Measurements from ENCODE around the gene HJURP.

The HJURP gene

GRCh38 chr2:233831861-233832260 is 22.5 kb downstream of the HJURP start:
- H3K27ac ChIP-seq (replicated peaks) = no peak overlapping the region
- DNase-seq (ENCODE audit: low read depth in 1 of 2, low spot score in 1 of 2) = no peak
- H3K27me3 ChIP-seq (ENCODE audit: insufficient read depth, poor library complexity, severe bottlenecking) = no peaks in the 10 kb centered on the region
- TF ChIP-seq SPI1 (IDR thresholded peaks at IDR 0.05; ENCODE audit: borderline replicate concordance, low read depth) (no peak), GABPA (IDR thresholded peaks at IDR 0.05; ENCODE audit: low read depth) (no peak), POLR2AphosphoS5 (IDR thresholded peaks at IDR 0.05; ENCODE audit: low read depth) (no peak)
- TF ChIP-seq, protein P1, sequence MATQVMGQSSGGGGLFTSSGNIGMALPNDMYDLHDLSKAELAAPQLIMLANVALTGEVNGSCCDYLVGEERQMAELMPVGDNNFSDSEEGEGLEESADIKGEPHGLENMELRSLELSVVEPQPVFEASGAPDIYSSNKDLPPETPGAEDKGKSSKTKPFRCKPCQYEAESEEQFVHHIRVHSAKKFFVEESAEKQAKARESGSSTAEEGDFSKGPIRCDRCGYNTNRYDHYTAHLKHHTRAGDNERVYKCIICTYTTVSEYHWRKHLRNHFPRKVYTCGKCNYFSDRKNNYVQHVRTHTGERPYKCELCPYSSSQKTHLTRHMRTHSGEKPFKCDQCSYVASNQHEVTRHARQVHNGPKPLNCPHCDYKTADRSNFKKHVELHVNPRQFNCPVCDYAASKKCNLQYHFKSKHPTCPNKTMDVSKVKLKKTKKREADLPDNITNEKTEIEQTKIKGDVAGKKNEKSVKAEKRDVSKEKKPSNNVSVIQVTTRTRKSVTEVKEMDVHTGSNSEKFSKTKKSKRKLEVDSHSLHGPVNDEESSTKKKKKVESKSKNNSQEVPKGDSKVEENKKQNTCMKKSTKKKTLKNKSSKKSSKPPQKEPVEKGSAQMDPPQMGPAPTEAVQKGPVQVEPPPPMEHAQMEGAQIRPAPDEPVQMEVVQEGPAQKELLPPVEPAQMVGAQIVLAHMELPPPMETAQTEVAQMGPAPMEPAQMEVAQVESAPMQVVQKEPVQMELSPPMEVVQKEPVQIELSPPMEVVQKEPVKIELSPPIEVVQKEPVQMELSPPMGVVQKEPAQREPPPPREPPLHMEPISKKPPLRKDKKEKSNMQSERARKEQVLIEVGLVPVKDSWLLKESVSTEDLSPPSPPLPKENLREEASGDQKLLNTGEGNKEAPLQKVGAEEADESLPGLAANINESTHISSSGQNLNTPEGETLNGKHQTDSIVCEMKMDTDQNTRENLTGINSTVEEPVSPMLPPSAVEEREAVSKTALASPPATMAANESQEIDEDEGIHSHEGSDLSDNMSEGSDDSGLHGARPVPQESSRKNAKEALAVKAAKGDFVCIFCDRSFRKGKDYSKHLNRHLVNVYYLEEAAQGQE (IDR thresholded peaks at IDR 0.05; ENCODE audit: insufficient replicate concordance, low read depth) = no peak
- TF ChIP-seq, protein P2, sequence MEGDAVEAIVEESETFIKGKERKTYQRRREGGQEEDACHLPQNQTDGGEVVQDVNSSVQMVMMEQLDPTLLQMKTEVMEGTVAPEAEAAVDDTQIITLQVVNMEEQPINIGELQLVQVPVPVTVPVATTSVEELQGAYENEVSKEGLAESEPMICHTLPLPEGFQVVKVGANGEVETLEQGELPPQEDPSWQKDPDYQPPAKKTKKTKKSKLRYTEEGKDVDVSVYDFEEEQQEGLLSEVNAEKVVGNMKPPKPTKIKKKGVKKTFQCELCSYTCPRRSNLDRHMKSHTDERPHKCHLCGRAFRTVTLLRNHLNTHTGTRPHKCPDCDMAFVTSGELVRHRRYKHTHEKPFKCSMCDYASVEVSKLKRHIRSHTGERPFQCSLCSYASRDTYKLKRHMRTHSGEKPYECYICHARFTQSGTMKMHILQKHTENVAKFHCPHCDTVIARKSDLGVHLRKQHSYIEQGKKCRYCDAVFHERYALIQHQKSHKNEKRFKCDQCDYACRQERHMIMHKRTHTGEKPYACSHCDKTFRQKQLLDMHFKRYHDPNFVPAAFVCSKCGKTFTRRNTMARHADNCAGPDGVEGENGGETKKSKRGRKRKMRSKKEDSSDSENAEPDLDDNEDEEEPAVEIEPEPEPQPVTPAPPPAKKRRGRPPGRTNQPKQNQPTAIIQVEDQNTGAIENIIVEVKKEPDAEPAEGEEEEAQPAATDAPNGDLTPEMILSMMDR (IDR thresholded peaks at IDR 0.05; ENCODE audit: insufficient read depth, low read length) = no peak
- H3K4me3 ChIP-seq (replicated peaks; ENCODE audit: insufficient read depth, low read length) = no peak overlapping the region

DNA sequence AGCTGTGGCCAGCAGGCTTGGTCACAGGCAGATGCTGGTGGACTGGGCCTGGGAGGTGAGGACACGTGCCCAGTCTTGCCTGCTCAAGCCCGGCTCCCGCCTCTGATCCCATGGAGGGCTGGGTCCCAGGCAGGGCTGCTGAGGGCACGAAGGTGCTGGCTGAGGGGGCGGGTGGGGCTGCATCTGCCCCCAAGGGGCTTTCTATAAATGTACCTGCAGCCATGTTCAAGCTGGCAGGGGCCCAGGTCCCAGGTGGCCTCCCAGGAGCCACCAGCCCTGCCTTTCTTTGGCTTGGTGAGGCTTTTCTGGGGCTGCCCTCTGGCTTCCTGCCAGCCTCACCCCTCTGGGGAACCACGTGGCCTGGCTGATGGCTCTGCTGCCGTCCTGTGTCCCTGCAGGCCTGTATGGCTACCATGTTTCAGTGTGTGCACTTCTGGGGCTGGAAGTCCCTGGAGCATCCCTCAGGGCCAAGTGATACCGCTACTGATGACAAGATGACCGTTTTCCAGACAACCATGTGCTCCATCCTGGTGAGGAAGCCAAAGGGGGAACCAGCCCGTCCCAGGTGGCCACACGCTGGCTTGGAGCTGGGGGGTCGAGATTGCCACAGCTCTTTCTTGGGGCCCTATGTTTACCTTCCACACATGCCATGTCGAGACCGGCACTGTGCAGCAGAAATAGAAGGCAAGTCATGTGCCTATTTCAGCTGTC is 23.2 kb downstream of the HJURP start:
- TF ChIP-seq SPI1 (IDR thresholded peaks at IDR 0.05; ENCODE audit: borderline replicate concordance, low read depth) = no peak
- TF ChIP-seq GABPA (IDR thresholded peaks at IDR 0.05; ENCODE audit: low read depth) = no peak
- Histone ChIP-seq H3K27me3 (ENCODE audit: insufficient read depth, poor library complexity, severe bottlenecking) (no peaks in the 10 kb centered on the region), H3K4me3 (replicated peaks; ENCODE audit: insufficient read depth, low read length) (no peak overlapping the region), H3K27ac (replicated peaks) (no peak overlapping the region)
- DNase-seq (ENCODE audit: low read depth in 1 of 2, low spot score in 1 of 2) = no peak

DNA sequence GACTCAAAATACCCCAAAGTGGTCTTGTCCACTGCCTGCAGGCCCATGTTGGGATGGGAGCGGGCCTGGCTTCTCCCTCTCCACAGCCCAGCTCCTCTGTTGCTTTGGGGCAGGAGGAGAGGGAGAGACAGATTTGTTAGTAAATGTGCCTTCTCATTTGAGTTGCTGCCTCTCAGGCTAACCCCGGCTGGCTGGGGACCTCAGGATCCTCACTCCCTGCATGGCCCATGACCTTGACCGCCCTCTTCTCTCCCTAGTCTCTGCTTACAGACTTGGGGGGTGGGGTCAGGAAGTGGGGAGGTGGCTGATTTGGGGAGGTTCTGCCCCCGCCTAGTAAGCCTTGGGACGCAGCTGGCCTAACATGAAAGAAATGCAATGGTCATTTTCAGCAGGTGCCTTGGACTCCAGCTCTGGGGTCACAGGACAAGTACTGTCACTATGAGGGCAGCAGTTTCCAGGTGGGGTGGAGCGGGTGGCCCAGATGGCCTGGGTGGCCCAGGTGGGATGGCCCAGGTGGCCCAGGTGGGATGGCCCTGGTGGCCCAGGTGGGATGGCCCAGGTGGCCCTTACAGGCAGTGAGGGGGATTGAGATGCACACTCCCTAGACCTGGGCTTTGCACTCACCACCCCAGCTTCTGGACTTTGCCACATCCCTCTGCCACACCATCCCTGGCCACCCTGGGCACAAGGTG is 24.1 kb downstream of the HJURP start:
- no peak overlapping the region for H3K27ac ChIP-seq (replicated peaks)
- H3K27me3 ChIP-seq (ENCODE audit: insufficient read depth, poor library complexity, severe bottlenecking) = no peaks in the 10 kb centered on the region
- TF ChIP-seq, protein P1 (IDR thresholded peaks at IDR 0.05; ENCODE audit: insufficient replicate concordance, low read depth) = no peak
- TF ChIP-seq SPI1 (IDR thresholded peaks at IDR 0.05; ENCODE audit: borderline replicate concordance, low read depth) = no peak
- TF ChIP-seq GABPA (IDR thresholded peaks at IDR 0.05; ENCODE audit: low read depth) = no peak
- TF ChIP-seq, protein P2 (IDR thresholded peaks at IDR 0.05; ENCODE audit: insufficient read depth, low read length) = no peak
- no peak for TF ChIP-seq POLR2AphosphoS5 (IDR thresholded peaks at IDR 0.05; ENCODE audit: low read depth)
- H3K4me3 ChIP-seq (replicated peaks; ENCODE audit: insufficient read depth, low read length) = no peak overlapping the region
- DNase-seq (ENCODE audit: low read depth in 1 of 2, low spot score in 1 of 2) = no peak
